PC-3 (cell line): ENCODE data around the gene TDRKH.

ENCODE experiments used
- EZH2 ChIP-seq: fragments of 300-600 bp; sonication (generic); IDR thresholded peaks from one replicate; pipeline ENCODE4 v1.6.1; 2017; ENCODE audit warnings: antibody characterized with exemption, mild to moderate bottlenecking, low read length; ENCODE audit not compliant: unreplicated experiment
- TF ChIP-seq, protein P1 (sequence below): fragments of 300-600 bp; sonication (generic); conservative IDR thresholded peaks from 2 replicates; pipeline ENCODE4 v1.5.1; 2017; ENCODE audit warnings: antibody characterized with exemption, low read depth, mild to moderate bottlenecking, low read length

DNA sequence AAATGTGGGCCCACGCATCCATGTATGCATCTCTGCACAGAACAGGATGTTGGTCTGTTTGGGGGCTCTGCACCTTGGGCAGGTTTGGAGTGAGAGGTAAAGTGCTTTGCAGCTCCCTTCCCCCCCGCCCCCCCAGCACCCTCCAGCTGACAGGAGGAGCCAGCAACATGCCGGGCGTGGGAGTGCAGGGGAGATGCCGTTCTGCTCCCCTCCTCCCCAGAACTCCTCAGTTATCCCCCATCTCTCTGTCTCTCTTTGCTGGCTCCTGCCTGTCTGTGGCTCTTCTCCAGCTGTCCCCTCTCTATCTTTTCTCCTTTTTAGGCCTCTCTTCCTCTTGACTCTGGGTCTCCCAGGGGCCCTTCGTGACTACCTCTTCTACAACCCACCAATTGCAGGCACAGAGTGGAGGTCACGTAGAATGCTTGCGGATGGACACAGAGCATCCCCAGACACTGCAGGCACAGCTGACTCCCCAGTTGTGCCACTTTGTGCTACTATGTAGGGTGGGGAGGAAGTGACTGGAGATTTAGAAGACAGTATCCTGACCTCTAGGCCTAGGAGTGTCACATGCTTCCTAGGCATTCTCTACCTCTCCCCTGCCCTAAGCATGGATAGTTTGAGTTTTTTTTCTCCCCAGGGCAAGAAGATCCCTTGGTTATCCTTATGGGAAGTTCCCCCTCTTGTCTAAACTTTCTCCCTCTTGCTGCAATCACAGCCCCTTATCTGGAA, 43.0 kb upstream of the TDRKH start:
- TF ChIP-seq, protein P1, sequence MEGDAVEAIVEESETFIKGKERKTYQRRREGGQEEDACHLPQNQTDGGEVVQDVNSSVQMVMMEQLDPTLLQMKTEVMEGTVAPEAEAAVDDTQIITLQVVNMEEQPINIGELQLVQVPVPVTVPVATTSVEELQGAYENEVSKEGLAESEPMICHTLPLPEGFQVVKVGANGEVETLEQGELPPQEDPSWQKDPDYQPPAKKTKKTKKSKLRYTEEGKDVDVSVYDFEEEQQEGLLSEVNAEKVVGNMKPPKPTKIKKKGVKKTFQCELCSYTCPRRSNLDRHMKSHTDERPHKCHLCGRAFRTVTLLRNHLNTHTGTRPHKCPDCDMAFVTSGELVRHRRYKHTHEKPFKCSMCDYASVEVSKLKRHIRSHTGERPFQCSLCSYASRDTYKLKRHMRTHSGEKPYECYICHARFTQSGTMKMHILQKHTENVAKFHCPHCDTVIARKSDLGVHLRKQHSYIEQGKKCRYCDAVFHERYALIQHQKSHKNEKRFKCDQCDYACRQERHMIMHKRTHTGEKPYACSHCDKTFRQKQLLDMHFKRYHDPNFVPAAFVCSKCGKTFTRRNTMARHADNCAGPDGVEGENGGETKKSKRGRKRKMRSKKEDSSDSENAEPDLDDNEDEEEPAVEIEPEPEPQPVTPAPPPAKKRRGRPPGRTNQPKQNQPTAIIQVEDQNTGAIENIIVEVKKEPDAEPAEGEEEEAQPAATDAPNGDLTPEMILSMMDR = no peak
- TF ChIP-seq EZH2 = no peak
